ENCODE results near the gene NOM1.

The NOM1 gene

DNA sequence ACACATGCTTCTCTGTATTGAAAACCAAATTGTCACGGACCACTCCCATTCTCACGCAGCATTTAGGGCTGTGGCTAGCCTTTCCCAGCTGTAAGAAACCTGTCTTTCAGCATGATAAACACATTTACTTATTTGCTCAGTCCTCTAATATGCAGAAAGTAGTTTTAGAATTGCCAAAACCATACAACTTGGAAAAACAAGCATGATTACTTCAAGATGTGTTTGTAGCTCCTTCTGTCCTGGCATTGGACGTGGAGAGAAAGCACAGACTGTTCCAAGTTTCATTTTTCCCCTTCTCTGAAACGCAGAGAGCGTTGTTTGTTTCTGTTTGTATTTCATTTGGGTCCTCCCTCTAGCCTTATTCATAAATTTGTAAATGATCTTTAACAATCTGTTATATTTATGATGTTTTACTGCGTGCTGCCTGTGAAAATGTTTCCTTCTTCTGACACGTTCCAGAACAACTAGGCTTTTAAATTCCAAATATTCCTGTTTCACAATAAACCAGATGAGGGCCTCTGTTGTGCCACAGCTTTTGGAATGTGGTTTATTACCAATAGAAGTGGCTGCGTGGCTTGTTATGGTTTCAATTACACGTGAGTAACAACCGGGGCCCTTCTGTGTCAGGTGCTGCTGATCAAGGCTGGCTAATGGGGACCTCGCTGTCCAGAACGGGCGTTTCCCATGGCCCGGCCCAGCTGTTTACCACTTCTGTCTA lies 34.8 kb downstream of the NOM1 start:
- peak; percentile 52 to 55 for DNase-seq (ENCODE audit: low read depth in 2 of 2)

DNA sequence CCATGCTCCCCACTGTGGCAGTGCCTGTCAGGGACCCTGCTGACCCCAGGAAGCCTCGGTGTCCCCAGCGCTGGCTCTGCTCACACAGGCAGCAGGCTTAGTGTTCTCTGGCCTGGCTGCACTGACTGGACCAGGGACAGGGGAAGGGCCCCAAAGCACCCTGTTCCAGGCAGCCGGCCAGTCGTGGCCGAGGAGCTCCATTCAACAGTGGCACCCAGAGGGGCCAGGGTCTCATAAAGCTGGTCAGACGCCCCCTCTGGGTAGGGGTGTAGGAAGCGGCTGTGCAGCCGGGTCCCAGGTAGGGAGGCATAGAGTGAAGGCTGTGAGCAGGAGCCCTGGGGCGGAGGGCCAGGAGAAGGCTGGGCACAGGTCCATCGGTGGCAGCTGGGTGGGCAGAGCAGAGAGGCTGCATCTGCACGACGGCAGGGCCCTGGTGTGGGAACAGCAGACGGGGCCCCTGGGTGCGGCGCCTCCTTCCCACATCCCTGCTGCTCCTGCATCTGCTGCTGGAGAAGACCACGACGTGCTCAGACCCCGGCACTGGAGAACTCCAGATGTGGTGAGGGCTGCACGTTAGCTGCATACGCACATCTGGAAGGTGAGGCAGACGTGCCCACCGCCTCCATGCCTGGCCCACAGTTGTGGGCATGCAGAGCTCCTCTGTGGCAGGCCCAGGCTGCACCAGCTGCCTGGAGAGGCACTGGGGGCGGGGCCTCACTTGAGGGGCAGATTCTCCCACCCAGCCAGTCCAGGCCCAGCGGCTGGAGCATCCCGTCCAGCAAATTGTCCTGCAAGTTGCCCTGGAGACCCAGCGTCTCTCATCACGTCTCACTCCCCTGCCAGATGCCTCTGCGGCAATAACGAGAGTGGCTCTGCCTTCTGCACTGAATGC lies 35.8 kb downstream of the NOM1 start:
- DNase-seq (ENCODE audit: low read depth in 2 of 2): no peak

DNA sequence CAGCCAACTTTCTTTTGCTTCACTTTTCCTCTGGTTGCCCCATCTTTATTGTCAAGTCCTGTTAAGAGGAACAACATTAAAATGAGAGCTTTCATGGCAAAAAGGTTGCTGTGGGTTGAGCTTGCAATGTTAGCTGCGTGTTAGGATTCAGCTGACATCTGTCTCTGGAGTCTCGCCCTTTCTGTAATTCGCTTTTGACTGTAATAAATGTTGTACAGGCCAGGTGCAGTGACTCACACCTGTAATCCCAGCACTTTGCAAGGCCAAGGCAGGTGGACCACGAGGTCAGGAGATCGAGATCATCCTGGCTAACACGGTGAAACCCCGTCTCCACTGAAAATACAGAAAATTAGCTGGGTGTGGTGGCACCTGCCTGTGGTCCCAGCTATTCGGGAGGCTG lies 36.9 kb downstream of the NOM1 start:
- DNase-seq (ENCODE audit: low read depth in 2 of 2): no peak

DNA sequence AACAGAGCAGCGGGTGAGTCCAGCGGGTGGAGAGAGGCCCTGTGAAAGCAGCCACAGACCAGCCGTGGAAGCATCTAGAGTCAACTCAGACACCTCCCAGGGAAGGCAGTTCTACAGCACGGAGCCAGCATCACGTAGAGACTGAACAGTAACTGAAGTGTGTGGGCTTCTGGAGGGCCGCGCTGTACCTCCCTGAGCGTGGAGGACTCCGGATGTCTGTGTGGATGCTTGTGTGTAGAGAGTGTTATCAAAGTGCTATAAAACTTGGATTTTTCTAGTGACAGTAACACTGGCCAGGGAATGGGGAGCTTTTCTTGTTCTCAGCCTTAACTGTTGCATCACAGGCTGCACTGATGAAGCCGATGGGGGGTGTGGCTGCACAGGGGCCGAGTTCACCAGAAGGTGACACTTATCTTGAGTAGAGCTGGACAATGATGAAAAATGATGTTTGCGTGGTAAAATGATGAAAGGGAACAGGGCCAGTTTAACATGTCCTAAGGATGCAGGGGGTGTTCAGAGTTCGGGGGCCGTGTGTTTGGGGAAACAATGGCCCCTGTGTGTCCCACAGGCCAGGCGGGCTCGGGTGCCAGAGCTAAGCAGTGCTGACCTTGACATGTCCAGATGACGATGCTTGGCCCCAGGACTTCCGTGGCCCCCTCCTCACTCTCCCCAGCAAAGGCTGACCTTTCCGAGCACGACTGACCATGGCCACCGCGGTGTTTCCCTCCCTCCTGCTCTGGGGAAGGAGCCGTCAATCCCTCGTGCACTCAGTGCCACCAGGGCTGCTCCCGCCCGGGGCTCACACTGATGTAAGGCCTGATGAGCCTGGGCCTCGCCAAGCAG lies 39.1 kb downstream of the NOM1 start:
- no peak for DNase-seq (ENCODE audit: low read depth in 2 of 2)

DNA sequence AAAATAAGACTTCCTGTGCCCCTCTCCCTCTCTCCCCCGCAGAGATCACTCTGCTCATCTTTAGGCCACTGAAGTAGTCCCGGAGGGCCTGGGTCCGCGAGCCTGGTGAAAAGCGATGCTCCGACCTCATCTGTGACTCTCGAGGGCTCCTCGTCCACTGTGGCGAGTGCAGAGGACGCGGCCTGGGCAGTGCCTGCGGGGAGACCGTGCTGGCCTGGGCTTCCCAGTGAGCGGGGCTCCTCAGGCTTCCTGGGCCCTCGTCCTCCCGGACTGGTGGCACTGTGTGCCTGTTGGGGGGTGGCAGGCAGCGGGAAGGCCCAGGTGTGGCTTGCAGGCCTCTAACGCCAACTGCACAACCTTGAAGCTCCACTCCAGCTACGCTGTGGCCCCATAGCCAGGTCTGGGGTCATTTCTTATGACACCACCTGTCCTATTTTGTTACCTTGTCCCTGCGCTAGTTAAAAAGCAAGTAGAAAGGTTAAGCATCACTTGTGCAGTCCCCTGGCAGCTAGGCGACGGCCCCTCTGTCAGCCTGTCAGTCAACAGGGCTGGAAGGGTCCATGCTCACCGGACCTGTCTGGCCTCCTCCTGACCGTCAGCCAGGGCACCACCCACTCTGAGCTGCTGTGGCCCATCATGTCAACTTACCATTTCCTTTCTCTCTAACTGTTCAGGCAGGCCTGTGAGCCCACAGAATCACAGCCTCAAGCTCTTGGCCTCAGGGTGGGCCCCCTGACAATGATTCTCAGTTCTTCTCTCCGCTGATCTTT lies 40.4 kb downstream of the NOM1 start:
- DNase-seq (ENCODE audit: low read depth in 2 of 2): no peak

DNA sequence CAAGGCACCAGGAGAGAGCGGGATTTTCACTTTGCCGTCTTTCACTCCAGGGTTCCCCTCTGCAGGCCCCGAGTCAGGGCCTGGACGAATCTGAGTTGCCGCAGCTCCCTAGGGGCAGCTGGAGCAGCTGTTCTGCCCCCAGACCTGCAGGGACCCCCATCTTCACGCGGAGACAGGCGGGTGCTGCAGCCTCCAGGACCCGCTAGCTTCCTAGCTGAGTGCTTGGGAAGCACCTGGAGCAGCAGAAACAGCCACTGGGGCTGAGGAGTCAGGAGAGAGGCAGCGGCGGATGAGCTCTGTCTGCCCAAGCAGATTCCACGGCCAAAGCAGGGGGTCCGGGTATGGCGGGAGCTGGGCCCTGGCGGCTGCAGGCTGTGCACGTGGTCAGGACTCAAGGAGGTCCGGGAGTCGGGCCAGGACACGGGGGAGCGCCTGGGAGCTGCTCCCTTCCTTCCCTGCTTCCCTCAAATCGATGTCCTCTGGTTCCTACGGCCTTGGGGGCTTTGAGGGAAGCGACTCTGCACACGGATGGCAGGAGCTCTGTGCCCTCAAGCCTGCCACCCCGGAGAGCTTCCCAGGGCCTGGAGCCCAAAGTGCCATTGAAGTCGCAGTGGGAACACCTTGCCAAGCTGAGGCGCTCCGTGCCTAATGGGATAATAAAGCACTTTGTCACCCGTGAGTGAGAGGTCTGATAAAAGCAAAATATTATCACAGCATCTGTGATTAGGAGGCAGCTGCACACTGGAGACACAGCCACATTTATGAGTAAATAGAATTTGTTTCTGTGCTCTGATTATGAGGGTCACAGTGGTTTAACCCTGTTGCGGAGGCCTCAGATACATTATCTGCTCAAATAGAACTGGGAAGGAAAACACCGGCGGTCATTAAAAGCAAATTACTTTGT lies 43.8 kb downstream of the NOM1 start:
- no peak for DNase-seq (ENCODE audit: low read depth in 2 of 2)

DNA sequence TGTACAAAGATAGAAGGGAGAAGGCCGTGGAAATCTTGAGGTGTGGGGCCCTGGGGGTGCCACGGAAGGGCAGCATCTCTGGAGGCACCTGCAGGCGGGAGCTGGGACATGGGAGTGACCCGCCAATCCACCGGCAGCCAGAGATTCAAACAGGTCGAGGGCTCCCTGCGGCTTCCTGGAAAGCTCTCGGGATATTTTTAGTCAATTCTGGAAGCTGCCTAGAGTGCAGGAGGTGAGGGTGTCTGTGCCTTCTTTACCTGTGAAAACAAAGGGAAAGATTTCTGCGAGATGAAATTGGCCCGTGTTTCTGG lies 44.4 kb downstream of the NOM1 start:
- DNase-seq (ENCODE audit: low read depth in 2 of 2): no peak

DNA sequence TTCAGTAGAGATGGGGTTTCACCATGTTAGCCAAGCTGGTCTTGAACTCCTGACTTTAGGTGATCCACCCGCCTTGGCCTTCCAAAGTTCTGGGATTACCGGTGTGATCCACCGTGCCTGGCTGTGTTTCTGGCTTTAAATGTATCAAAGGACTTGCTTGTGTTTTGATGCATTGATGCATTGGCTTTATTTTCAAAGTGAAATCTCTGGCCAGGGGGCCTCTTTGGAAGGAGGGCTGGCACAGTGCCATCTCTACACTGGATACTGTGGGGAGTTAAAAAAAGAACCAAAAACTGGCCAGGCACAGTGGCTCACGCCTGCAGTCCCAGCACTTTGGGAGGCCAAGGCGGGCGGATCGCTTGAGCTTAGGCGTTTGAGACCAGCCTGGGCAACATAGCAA lies 44.9 kb downstream of the NOM1 start:
- no peak for DNase-seq (ENCODE audit: low read depth in 2 of 2)

DNA sequence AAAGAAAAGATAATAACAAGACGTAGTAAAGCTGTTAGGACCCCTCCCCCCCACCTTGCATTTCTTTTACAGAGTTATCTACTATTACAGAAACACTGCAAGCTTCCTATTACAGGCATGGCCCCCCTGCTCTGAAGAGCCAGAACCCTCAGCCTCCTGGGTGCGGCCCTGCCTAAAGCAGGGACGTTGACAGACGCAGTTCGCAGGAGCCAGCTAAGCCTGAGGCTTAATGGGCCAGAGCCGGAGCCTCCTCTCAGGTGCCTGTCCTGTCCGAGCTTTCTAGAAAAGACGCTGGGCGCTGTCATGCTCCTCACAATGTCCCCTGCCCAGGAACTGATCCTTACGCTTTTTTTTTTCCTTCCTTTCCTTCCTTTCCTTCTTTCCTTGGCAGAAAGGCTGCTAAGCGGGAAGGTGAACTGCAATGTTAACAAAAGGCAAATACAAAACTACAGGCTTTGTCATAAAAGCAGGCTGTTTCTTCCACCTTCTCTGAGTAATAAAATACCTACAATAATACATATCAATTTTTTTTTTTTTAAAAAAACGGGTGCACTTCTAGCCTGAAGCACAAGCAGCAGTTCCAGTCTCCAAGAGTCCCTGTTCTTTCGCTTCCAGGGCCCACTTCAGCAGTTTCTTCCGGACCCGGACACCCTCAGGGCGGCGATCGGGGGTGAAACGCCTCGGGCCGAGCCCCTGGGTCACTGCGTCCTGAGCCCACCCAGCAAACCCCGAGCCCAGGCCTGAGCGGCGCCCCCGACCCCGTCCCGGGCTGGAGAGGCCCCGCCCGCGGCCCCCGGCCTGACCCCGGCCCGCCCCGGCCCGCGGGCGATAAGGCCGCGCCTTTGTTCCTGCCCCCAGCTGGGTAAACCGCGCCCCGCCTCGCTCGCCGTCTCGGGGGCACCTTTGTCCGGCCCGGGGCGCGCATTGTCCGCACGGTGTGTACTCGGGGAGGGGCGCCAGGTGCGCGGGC lies 49.8 kb downstream of the NOM1 start:
- DNase-seq (ENCODE audit: low read depth in 2 of 2): no peak

DNA sequence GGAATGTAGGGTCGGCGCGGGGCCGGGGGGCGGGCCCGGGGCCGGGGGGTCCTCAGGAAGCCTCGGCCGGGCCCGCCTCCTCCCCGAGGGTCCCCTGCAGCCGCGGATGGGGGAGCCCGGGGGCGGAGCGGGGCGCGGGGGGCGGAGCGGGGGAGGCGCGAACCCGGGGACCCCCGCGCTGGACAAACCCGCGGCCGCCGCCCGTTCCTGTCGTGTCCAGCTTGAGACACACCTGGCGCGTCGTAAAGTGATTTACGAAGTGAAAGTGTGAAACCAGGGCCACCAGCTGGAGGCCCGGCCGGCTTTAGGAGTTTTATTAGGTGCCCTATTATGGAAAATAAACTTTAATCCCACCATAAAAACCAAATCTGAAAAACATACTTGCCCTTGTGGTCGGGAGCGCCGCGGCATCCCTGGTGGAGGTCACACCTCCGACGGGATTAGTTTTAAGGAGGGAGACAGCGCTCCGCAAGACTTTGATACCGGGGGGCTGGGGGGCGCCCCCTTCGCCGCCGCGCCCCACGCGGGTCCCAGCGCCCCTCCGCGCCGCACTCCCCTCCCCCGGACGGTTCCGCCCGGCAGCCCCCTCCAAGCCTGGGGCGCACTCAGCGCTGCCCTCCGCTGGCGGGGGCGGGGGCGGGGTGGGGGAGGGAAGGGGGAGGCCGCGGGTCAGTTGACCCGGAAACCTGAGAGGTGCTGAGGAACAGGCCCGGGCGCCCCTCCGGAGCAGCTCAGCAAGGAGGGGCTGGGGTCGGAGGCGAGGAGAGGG lies 50.6 kb downstream of the NOM1 start:
- DNase-seq (ENCODE audit: low read depth in 2 of 2): no peak

DNA sequence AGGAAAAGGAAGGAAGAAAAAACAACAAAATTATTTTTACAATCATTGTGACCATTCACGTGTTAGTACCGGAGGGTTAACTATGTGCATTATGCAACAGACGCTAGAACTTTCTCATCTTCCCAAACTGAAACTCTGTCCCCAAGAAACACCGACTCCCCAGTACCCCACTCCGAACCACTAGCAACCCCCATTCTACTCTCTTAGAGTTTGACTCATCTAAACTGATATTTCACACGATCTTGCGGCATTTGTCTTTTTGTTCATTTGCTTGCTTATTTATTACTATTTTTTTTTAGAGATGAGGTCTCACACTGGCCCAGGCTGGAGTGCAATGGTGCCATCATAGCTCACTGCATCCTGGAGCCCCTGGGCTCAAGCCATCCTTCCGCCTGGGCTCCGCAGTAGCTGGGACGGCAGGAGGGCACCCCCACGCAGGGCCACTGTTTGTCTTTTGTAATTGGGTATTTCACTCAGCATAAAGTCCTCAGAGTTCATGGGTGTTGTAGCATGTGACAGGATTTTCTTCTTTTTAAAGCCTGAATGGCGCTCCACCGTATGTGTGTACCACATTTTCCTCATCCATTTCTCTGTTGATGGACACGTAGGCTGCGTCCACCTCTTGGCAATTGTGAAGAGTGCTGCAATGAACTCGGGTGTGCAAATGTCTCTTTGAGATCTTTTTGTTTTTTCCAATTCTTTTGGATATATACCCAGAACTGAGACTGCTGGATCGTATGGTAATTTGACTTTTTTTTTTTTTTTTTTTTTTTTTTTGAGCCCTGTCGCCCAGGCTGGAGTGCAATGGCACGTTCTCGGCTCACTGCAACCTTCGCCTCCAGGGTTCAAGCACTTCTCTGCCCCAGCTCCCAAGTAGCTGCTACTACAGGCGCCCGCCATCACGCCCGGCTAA lies 51.5 kb downstream of the NOM1 start:
- no peak for DNase-seq (ENCODE audit: low read depth in 2 of 2)

DNA sequence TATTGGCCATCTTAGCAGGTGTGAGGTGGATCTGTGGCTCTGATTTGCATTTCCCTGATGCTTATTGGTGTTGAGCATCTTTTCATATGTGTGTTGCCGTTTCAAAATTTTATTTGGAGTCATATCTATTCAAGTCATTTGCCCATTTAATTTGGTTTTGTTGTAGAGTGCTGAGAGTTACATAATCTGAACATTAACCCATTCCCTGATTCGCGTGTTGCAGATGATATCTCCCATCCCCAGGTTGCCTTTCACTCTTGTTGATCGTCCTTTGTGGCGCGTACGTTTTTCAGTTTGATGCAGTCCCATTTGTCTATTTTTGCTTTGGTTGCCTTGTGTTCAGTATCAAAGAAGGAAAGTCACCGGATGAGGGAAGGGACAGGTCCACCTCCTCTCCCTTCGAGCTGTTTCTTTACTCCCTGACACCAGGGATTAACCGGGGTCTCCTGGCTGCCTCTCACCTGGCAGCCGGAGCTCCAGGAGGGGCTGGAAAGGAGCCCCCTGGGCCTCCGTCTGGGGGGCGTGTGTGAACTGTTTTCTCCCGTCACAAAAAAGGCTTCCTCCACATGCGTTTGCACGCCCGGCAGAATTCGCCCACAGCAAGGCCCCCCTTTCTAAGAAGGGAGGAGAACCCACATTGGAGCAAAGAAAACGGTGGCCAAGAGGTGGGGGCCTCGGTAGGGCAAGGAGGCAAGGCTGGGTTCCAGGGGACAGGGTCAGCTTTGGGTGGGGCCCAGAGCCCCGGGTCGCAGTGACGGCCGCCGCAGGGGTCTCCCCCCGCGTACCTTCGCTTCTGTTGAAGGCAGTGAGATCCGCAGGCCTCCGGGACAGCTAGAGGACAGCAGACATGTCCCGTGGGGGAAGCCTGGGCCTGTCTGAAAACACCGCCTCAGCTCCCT lies 52.7 kb downstream of the NOM1 start:
- DNase-seq (ENCODE audit: low read depth in 2 of 2): no peak

DNA sequence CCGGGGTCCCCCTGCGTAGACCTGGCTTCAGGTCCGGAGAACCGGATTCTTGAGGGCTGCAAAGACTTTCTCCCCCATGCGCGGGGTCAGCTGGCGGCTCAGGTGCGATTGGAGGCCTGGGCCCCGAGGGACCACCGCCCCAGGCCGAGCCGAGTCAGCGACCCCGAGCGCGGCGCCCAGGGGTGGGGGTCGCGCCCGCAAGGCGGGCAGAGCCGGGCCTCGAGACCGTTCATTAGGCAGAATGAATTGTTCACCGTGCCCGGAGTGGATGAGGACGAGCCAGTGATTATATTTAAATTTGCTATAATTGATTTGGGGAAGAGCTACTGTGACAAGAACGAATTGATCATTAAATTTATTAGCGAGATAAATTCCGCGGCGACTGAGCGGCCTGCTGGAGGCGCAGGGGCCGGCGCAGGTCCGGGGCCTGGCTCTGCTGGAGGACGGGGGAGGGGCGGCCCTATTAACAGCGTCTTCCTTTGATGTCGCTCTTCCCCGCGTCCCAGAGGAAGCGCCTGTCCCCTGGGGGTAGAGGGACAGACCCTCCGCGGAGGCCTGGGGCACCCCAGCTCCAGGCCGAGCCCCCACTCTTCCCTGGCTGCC lies 53.4 kb downstream of the NOM1 start:
- DNase-seq (ENCODE audit: low read depth in 2 of 2): no peak

DNA sequence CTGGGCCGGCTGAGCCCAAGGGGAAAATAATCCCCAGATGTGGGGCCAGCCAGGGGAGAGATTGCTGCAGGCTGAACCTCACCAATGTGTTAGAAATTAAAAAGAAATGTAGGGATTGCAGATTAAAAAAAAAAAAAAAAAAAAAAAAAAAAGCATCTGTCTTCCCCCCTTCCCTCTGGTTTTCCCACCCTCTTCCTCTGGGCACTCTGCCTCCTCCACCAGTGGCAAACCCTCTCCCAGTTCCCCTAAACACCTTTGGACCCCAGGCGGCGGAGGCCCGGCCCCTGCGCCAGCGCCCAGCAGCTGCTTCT lies 53.9 kb downstream of the NOM1 start:
- DNase-seq (ENCODE audit: low read depth in 2 of 2): no peak

DNA sequence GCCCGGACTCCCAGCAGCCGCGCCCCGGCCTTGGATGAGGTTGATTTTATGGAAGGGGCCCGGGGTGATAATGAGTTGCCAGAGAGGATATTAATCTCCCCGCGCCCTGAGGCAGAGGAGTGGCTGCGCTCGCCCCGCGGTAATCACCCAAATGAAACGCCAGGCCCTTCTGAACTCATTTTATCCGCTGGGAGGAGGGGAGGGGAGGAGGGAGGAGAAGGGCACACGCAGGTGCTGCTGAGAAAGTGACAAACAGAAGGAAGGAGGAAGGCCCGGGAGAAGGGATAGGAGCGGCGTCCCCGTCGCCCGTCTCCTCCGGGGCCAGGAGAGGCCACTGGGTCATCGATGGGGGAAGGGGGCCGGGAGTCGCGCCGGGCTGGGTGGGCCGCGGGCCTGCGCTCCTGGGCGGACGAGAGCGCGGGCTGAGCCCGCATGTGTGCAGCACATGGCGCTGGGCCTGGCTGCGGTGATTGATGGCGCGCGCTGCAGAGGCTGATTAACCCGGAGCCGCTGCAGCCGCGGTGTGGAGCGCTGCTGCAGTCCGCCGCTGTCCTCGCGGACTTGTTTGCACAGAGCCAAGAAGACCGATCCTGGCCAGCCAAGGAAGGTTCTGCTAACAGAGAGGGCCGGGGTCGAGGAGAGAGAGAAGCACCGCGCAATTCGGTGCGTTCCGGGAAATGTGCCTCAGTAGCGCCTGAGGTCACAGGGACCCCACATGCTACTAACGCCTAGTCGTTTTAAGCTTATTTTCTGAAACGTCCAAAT lies 54.4 kb downstream of the NOM1 start:
- DNase-seq (ENCODE audit: low read depth in 2 of 2): no peak

Data from fibroblast of skin of left biceps (primary cell).